T-helper 9 cell (primary cell): Measurements from ENCODE around the gene PRKCE.
"Not testable (repeated sequence)": the region's sequence is repeated elsewhere in the genome, so short reads cannot be mapped to it uniquely, and the experiment has no call there.

Experiments used
- DNase-seq: peaks from one replicate; pipeline ENCODE4 v3.0.0-alpha.2; 2020

PRKCE gene

GRCh38 chr2:45895241-45895861 is 243.9 kb downstream of the PRKCE start:
- DNase-seq = no peak

GRCh38 chr2:45896311-45896710 is 244.8 kb downstream of the PRKCE start:
- no peak for DNase-seq

- no peak for DNase-seq
Observed at GRCh38 chr2:45897842-45898241, 246.4 kb downstream of the PRKCE start.

- DNase-seq = no peak
Observed at GRCh38 chr2:45898819-45899218, 247.3 kb downstream of the PRKCE start.

- no peak for DNase-seq
Observed at GRCh38 chr2:45899926-45900325, 248.5 kb downstream of the PRKCE start.

- no peak for DNase-seq
Observed at GRCh38 chr2:45901468-45902032, 250.1 kb downstream of the PRKCE start.

GRCh38 chr2:45902380-45902779 is 250.9 kb downstream of the PRKCE start:
- DNase-seq = no peak

GRCh38 chr2:45902781-45903375 is 251.4 kb downstream of the PRKCE start:
- DNase-seq = no peak

GRCh38 chr2:45904267-45904945 is 252.9 kb downstream of the PRKCE start:
- no peak for DNase-seq

- no peak for DNase-seq
Observed at GRCh38 chr2:45904946-45905631, 253.6 kb downstream of the PRKCE start.

- no peak for DNase-seq
Observed at GRCh38 chr2:45905632-45905958, 254.1 kb downstream of the PRKCE start.

GRCh38 chr2:45907592-45907991 is 256.1 kb downstream of the PRKCE start:
- no peak for DNase-seq

GRCh38 chr2:45908316-45909170 is 257.1 kb downstream of the PRKCE start:
- no peak for DNase-seq

- DNase-seq = no peak
Observed at GRCh38 chr2:45909171-45909565, 257.7 kb downstream of the PRKCE start.

GRCh38 chr2:45909677-45910191 is 258.3 kb downstream of the PRKCE start:
- no peak for DNase-seq

- DNase-seq = no peak
Observed at GRCh38 chr2:45910473-45911060, 259.1 kb downstream of the PRKCE start.

- no peak for DNase-seq
Observed at GRCh38 chr2:45911538-45911937, 260.1 kb downstream of the PRKCE start.

GRCh38 chr2:45912109-45912508 is 260.6 kb downstream of the PRKCE start:
- DNase-seq = no peak

GRCh38 chr2:45913539-45913938 is 262.1 kb downstream of the PRKCE start:
- DNase-seq = no peak

- DNase-seq = no peak
Observed at GRCh38 chr2:45915523-45915922, 264.0 kb downstream of the PRKCE start.

- not testable (repeated sequence) for DNase-seq
Observed at GRCh38 chr2:45917561-45918176, 266.2 kb downstream of the PRKCE start.
